ENCODE data around the gene MGAT3. TPM values are rescaled to one million over a fixed set of nuclear protein-coding genes. Genes with fewer than 3 reads are reported as not detected.
A peak's percentile ranks its signal among the peaks of the same experiment; 100 is the strongest.

Gene MGAT3
- total and polyA plus RNA-seq, 2 of the 13 experiments (the other 11 are each of a cell fraction or from before 2014, with no cell fraction given) = 0.11 to 0.15 TPM

DNA sequence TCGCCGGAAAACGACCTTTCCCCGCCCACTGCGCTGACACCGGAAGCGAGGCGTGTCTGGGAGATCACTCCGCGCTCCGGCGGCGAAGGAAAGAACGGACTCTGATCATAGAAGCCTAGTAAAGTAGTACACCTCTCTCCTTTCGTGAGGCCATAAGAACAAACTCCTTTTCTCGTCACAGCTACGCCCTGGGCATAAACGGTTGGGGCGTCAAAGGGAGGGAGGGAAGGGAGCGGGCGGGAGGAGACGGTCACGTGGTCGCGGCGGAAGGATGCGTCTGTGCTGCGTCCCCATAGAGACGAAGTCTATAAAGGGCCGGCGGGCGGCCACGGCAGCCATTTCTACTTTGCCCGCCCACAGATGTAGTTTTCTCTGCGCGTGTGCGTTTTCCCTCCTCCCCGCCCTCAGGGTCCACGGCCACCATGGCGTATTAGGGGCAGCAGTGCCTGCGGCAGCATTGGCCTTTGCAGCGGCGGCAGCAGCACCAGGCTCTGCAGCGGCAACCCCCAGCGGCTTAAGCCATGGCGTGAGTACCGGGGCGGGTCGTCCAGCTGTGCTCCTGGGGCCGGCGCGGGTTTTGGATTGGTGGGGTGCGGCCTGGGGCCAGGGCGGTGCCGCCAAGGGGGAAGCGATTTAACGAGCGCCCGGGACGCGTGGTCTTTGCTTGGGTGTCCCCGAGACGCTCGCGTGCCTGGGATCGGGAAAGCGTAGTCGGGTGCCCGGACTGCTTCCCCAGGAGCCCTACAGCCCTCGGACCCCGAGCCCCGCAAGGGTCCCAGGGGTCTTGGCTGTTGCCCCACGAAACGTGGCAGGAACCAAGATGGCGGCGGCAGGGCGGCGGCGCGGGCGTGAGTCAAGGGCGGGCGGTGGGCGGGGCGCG is 63.7 kb downstream of the MGAT3 start, which contains the start of gene ATF4 (continued):
- TF ChIP-seq ZNF567 (CRISPR knock-in tag; IDR thresholded peaks at IDR 0.05; ENCODE audit: borderline replicate concordance) (peak; percentile 96), HDAC6 (IDR thresholded peaks at IDR 0.05; ENCODE audit: low read depth, low read length) (peak; percentile 77; the same call in 1 of the 2 replicates), ZNF101 (CRISPR knock-in tag; IDR thresholded peaks at IDR 0.05; ENCODE audit: borderline replicate concordance, low read depth) (peak; percentile 86; the same call in 1 of the 2 replicates), MTF1 (CRISPR knock-in tag; IDR thresholded peaks at IDR 0.05) (peak; percentile 52; the same call in 1 of the 2 replicates), NFYB (CRISPR knock-in tag; IDR thresholded peaks at IDR 0.05) (no peak), SNAI1 (CRISPR knock-in tag; IDR thresholded peaks at IDR 0.05; ENCODE audit: borderline replicate concordance) (no peak), POLR2A (IDR thresholded peaks at IDR 0.05; ENCODE audit: insufficient read depth in 1 of 2, low read depth in 2 of 2, low read length in 2 of 2) (peak; percentile 97 to 98), ZFP36L1 (CRISPR knock-in tag; IDR thresholded peaks at IDR 0.05) (peak; percentile 86; the same call in 1 of the 2 replicates), KAT2B (IDR thresholded peaks at IDR 0.05; ENCODE audit: borderline replicate concordance, low read depth, low read length) (no peak), CBX2 (IDR thresholded peaks at IDR 0.05; ENCODE audit: low read depth, low read length) (no peak), CBX2 (CRISPR knock-in tag; IDR thresholded peaks at IDR 0.05; ENCODE audit: low read depth) (no peak), LCORL (IDR thresholded peaks at IDR 0.05) (no peak), LCORL (CRISPR knock-in tag; IDR thresholded peaks at IDR 0.05) (peak; percentile 32; the same call in 1 of the 2 replicates), GATAD1 (CRISPR knock-in tag; IDR thresholded peaks at IDR 0.05) (peak; percentile 81), KDM3A (CRISPR knock-in tag; IDR thresholded peaks at IDR 0.05; ENCODE audit: low read depth) (peak; percentile 81), IRF1 (CRISPR knock-in tag; IDR thresholded peaks at IDR 0.05; ENCODE audit: low read depth) (no peak)
- TF ChIP-seq, protein P1, sequence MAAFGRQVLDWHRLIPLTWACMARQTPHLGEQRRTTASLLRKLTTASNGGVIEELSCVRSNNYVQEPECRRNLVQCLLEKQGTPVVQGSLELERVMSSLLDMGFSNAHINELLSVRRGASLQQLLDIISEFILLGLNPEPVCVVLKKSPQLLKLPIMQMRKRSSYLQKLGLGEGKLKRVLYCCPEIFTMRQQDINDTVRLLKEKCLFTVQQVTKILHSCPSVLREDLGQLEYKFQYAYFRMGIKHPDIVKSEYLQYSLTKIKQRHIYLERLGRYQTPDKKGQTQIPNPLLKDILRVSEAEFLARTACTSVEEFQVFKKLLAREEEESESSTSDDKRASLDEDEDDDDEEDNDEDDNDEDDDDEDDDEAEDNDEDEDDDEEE (CRISPR knock-in tag; IDR thresholded peaks at IDR 0.05) = 0 out of 2 replicates have a peak, but pooled peaks have one; percentile 55
- TF ChIP-seq, protein P2, sequence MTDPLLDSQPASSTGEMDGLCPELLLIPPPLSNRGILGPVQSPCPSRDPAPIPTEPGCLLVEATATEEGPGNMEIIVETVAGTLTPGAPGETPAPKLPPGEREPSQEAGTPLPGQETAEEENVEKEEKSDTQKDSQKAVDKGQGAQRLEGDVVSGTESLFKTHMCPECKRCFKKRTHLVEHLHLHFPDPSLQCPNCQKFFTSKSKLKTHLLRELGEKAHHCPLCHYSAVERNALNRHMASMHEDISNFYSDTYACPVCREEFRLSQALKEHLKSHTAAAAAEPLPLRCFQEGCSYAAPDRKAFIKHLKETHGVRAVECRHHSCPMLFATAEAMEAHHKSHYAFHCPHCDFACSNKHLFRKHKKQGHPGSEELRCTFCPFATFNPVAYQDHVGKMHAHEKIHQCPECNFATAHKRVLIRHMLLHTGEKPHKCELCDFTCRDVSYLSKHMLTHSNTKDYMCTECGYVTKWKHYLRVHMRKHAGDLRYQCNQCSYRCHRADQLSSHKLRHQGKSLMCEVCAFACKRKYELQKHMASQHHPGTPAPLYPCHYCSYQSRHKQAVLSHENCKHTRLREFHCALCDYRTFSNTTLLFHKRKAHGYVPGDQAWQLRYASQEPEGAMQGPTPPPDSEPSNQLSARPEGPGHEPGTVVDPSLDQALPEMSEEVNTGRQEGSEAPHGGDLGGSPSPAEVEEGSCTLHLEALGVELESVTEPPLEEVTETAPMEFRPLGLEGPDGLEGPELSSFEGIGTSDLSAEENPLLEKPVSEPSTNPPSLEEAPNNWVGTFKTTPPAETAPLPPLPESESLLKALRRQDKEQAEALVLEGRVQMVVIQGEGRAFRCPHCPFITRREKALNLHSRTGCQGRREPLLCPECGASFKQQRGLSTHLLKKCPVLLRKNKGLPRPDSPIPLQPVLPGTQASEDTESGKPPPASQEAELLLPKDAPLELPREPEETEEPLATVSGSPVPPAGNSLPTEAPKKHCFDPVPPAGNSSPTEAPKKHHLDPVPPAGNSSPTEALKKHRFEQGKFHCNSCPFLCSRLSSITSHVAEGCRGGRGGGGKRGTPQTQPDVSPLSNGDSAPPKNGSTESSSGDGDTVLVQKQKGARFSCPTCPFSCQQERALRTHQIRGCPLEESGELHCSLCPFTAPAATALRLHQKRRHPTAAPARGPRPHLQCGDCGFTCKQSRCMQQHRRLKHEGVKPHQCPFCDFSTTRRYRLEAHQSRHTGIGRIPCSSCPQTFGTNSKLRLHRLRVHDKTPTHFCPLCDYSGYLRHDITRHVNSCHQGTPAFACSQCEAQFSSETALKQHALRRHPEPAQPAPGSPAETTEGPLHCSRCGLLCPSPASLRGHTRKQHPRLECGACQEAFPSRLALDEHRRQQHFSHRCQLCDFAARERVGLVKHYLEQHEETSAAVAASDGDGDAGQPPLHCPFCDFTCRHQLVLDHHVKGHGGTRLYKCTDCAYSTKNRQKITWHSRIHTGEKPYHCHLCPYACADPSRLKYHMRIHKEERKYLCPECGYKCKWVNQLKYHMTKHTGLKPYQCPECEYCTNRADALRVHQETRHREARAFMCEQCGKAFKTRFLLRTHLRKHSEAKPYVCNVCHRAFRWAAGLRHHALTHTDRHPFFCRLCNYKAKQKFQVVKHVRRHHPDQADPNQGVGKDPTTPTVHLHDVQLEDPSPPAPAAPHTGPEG (CRISPR knock-in tag; IDR thresholded peaks at IDR 0.05) = peak; percentile 85; the same call in 1 of the 2 replicates
- TF ChIP-seq, protein P3, sequence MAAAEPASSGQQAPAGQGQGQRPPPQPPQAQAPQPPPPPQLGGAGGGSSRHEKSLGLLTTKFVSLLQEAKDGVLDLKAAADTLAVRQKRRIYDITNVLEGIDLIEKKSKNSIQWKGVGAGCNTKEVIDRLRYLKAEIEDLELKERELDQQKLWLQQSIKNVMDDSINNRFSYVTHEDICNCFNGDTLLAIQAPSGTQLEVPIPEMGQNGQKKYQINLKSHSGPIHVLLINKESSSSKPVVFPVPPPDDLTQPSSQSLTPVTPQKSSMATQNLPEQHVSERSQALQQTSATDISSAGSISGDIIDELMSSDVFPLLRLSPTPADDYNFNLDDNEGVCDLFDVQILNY (CRISPR knock-in tag; conservative IDR thresholded peaks at IDR 0.05) = 0 out of 2 replicates have a peak, but pooled peaks have one; percentile 72
